ENCODE measurements around the gene ROS1.

GRCh38 chr6:117328500-117328899, 97.2 kb downstream of the ROS1 start:
- no peak for TF ChIP-seq GATA3 (IDR thresholded peaks at IDR 0.05; ENCODE audit: low read depth, low read length)
- no peak for TF ChIP-seq GATA2 (IDR thresholded peaks at IDR 0.05; ENCODE audit: low read depth, low read length)

All from SH-SY5Y (cell line).